CD14-positive monocyte (primary cell): Measurements from ENCODE around the gene PHAF1. TPM values are rescaled to one million over a fixed set of nuclear protein-coding genes. Genes with fewer than 3 reads are reported as not detected.

Experiments used
- DNase-seq, 3 donors: peaks; one replicate each; pipeline ENCODE4 v3.0.0-alpha.2; 2011 to 2022
- H2AFZ ChIP-seq: 2 replicates; pipeline ENCODE4 v1.6.0; 2012; ENCODE audit warnings: mild to moderate bottlenecking, low read depth, low read length, inconsistent platforms; ENCODE audit not compliant: insufficient read depth, poor library complexity, severe bottlenecking
- H3K27ac ChIP-seq, 2 donors: 1 replicate in 1 of 2; 2 replicates in 1 of 2; pipeline ENCODE4 v1.5.1; 2012 to 2013; ENCODE audit warnings: low read length in 2 of 2, control low read depth in 1 of 2, inconsistent platforms in 1 of 2, low read depth in 1 of 2, mild to moderate bottlenecking in 1 of 2
- H3K27me3 ChIP-seq, 2 donors: one replicate each; pipeline versions ENCODE4 v1.6.0 to v1.6.1; 2011 to 2013; ENCODE audit warnings: low read length in 2 of 2; ENCODE audit not compliant: control insufficient read depth in 2 of 2, insufficient read depth in 2 of 2
- H3K36me3 ChIP-seq, 2 donors: replicated peaks in 1 of 2; 1 replicate in 1 of 2; 2 replicates in 1 of 2; pipeline versions ENCODE4 v1.5.1 to v1.6.1; 2012 to 2013; ENCODE audit warnings: low read length in 2 of 2, control low read depth in 1 of 2, inconsistent platforms in 1 of 2, mild to moderate bottlenecking in 1 of 2; ENCODE audit not compliant: insufficient read depth in 2 of 2, control insufficient read depth in 1 of 2
- H3K4me1 ChIP-seq, 2 donors: 1 replicate in 1 of 2; 2 replicates in 1 of 2; pipeline versions ENCODE4 v1.5.1 to v1.6.1; 2012 to 2013; ENCODE audit warnings: low read length in 2 of 2, control low read depth in 1 of 2, inconsistent platforms in 1 of 2, mild to moderate bottlenecking in 1 of 2, moderate library complexity in 1 of 2; ENCODE audit not compliant: insufficient read depth in 2 of 2, control insufficient read depth in 1 of 2
- H3K4me2 ChIP-seq: replicated peaks from 2 replicates; pipeline ENCODE3; 2012; ENCODE audit warnings: low read length, moderate library complexity, mild to moderate bottlenecking; ENCODE audit not compliant: poor library complexity, severe bottlenecking; ENCODE audit errors: extremely low read depth
- H3K4me3 ChIP-seq, 3 experiments: fragments of 200-600 bp in 1 of 3; sonication (generic) in 1 of 3; replicated peaks in 1 of 3; 1 replicate in 2 of 3; 2 replicates in 1 of 3; pipeline ENCODE4 v1.5.1; 2011 to 2013; ENCODE audit warnings: low read length in 3 of 3, mild to moderate bottlenecking in 3 of 3, control low read depth in 2 of 3, low read depth in 2 of 3, inconsistent platforms in 1 of 3, moderate library complexity in 1 of 3
- H3K79me2 ChIP-seq: 2 replicates; pipeline ENCODE4 v1.6.0; 2012; ENCODE audit warnings: mild to moderate bottlenecking, control low read depth, inconsistent platforms, low read length, moderate library complexity; ENCODE audit not compliant: insufficient read depth
- H3K9ac ChIP-seq: 2 replicates; pipeline ENCODE4 v1.6.0; 2017; ENCODE audit warnings: low read length, mild to moderate bottlenecking; ENCODE audit not compliant: insufficient read depth, poor library complexity, severe bottlenecking
- H3K9me3 ChIP-seq, 2 donors: replicated peaks in 1 of 2; 1 replicate in 1 of 2; 2 replicates in 1 of 2; pipeline versions ENCODE4 v1.5.1 to v1.6.1; 2012 to 2013; ENCODE audit warnings: low read length in 2 of 2, control low read depth in 1 of 2; ENCODE audit not compliant: control insufficient read depth in 1 of 2, insufficient read depth in 1 of 2
- H4K20me1 ChIP-seq: 2 replicates; pipeline ENCODE4 v1.6.0; 2012; ENCODE audit warnings: mild to moderate bottlenecking, low read length, control low read depth, moderate library complexity; ENCODE audit not compliant: insufficient read depth
- H3K27ac Mint-ChIP-seq, 7 donors: one replicate each; pipeline ENCODE4 v1.8.0; 2020; ENCODE audit warnings: mild to moderate bottlenecking in 7 of 7, mixed read lengths in 7 of 7, moderate library complexity in 6 of 7, inconsistent platforms in 2 of 7
- H3K27me3 Mint-ChIP-seq, 3 donors: one replicate each; pipeline ENCODE4 v1.8.0; 2021 to 2022; ENCODE audit warnings: low read depth in 3 of 3, mild to moderate bottlenecking in 3 of 3, mixed read lengths in 3 of 3, moderate library complexity in 3 of 3, inconsistent platforms in 1 of 3
- H3K36me3 Mint-ChIP-seq, 2 donors: one replicate each; pipeline ENCODE4 v1.8.0; 2020; ENCODE audit warnings: mixed read lengths in 2 of 2, inconsistent platforms in 1 of 2, mild to moderate bottlenecking in 1 of 2
- H3K4me1 Mint-ChIP-seq: one replicate; pipeline ENCODE4 v1.8.0; 2020; ENCODE audit warnings: mild to moderate bottlenecking, mixed read lengths
- H3K4me3 Mint-ChIP-seq, 2 donors: one replicate each; pipeline ENCODE4 v1.8.0; 2020; ENCODE audit warnings: mild to moderate bottlenecking in 2 of 2, mixed read lengths in 2 of 2, moderate library complexity in 1 of 2
- H3K9me3 Mint-ChIP-seq, 7 donors: one replicate each; pipeline ENCODE4 v1.8.0; 2020 to 2022; ENCODE audit warnings: mixed read lengths in 7 of 7, mild to moderate bottlenecking in 6 of 7, moderate library complexity in 6 of 7, inconsistent platforms in 2 of 7
- WGBS: methylation state at CpG from one replicate; pipeline ENCODE4 v1.1.5; 2013; ENCODE audit warnings: missing lambda C conversion rate; ENCODE audit not compliant: insufficient coverage; 5-methylcytosine and 5-hydroxymethylcytosine counted together
- intact Hi-C, 2 donors: fragments of 100-400 bp; cut with micrococcal nuclease; formaldehyde crosslinking; loops; one replicate each; pipeline versions ENCODE4 v1.15.0 to v1.15.1; 2023
- polyA plus RNA-seq, 3 donors: library from polyadenylated mRNA; depleted of rRNA in 1 of 3; unstranded in 2 of 3; stranded (reverse) in 1 of 3; fragments of 300-500 nt in 2 of 3; fragments of >200 nt in 1 of 3; fragmentation: Illumina TruSeq in 2 of 3; gene quantifications; 1 replicate in 2 of 3; 2 replicates in 1 of 3; pipeline ENCODE4 v1.2.3, GENCODE V29; 2012 to 2021
- TF ChIP-seq, protein P1 (sequence below): fragments of 200-600 bp; IDR thresholded peaks from one replicate; pipeline ENCODE4 v1.8.0; 2022; ENCODE audit warnings: antibody characterized with exemption, mild to moderate bottlenecking

The PHAF1 gene
- polyA plus RNA-seq, 3 donors = 18.8 to 68.2 (median 26.5) TPM

- Histone ChIP-seq H3K9ac (no peak overlapping the region), H3K9me3 (peaks cover 9 to 18% of the 10 kb centered on the region in 2 donors), H4K20me1 (peaks cover 83% of the 10 kb centered on the region), H3K79me2 (no peaks in the 10 kb centered on the region), H3K4me2 (no peak overlapping the region), H2AFZ (no peak overlapping the region), H3K4me1 (peaks cover 8 to 17% of the 10 kb centered on the region in 2 donors), H3K27ac (no peak overlapping the region), H3K36me3 (peaks cover 55 to 60% of the 10 kb centered on the region in 2 donors), H3K27me3 (peaks cover 13 to 43% of the 10 kb centered on the region in 2 donors), H3K4me3 (no peak overlapping the region)
- peaks cover 5% of the 10 kb centered on the region for H3K4me1 Mint-ChIP-seq
- peak overlapping the region in 1 of 2 donors; percentile 30 for H3K4me3 Mint-ChIP-seq
- H3K9me3 Mint-ChIP-seq = peaks cover 7 to 17% (median 12%) of the 10 kb centered on the region in 7 donors
- intact Hi-C loops = no loop called here
- no peak overlapping the region for H3K27ac Mint-ChIP-seq
- TF ChIP-seq, protein P1, sequence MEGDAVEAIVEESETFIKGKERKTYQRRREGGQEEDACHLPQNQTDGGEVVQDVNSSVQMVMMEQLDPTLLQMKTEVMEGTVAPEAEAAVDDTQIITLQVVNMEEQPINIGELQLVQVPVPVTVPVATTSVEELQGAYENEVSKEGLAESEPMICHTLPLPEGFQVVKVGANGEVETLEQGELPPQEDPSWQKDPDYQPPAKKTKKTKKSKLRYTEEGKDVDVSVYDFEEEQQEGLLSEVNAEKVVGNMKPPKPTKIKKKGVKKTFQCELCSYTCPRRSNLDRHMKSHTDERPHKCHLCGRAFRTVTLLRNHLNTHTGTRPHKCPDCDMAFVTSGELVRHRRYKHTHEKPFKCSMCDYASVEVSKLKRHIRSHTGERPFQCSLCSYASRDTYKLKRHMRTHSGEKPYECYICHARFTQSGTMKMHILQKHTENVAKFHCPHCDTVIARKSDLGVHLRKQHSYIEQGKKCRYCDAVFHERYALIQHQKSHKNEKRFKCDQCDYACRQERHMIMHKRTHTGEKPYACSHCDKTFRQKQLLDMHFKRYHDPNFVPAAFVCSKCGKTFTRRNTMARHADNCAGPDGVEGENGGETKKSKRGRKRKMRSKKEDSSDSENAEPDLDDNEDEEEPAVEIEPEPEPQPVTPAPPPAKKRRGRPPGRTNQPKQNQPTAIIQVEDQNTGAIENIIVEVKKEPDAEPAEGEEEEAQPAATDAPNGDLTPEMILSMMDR = no peak
- H3K27me3 Mint-ChIP-seq = peaks cover 34 to 45% (median 39%) of the 10 kb centered on the region in 3 donors
- WGBS = 100% methylated on average over 2 of the region's 2 CpGs
- peaks cover 59 to 62% of the 10 kb centered on the region in 2 donors for H3K36me3 Mint-ChIP-seq
- DNase-seq = no peak
Observed at GRCh38 chr16:67148221-67148620, 38.5 kb downstream of the PHAF1 start.

DNA sequence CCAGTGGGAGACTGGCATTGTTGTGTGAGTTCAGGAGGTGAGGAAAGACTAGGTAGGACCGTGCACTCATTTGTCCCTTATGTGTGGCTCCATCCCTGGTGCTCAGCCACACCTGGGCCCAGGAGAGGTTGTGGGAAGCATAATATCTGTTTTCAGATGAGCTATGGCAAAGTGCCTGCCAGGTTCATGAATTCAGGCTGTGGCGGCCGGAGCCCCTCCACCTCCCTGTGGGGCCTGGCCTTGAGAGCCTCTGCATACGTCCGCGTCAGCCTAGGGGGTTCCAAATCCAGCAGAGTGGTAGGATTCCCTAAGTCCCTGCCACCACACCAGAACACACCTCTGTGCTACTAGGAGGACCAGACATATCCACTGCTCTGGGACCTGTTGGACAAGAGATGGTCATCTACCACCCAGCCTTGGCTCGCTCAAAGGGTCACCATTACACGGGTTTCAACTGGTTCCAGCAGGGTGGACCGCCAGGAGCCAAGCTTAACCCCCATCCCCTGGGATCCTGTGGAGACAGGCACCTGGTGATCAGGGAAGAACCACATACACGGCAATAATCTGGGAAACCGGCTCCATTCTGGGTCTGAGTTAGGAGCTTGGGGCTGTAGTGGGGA is 39.0 kb downstream of the PHAF1 start:
- Mint-ChIP-seq H3K4me1 (peaks cover 8% of the 10 kb centered on the region), H3K4me3 (peak overlapping the region in 1 of 2 donors; percentile 66), H3K27me3 (peaks cover 37 to 50% (median 44%) of the 10 kb centered on the region in 3 donors), H3K27ac (no peak overlapping the region), H3K36me3 (peaks cover 55 to 57% of the 10 kb centered on the region in 2 donors), H3K9me3 (peaks cover 7 to 18% (median 12%) of the 10 kb centered on the region in 7 donors)
- Histone ChIP-seq H3K9me3 (peaks cover 9 to 18% of the 10 kb centered on the region in 2 donors), H3K79me2 (no peaks in the 10 kb centered on the region), H3K36me3 (peaks cover 51 to 55% of the 10 kb centered on the region in 2 donors), H3K4me2 (no peak overlapping the region), H3K4me1 (peaks cover 8 to 17% of the 10 kb centered on the region in 2 donors), H3K4me3 (no peak overlapping the region), H3K27ac (no peak overlapping the region), H4K20me1 (peaks cover 85% of the 10 kb centered on the region), H3K9ac (no peak overlapping the region), H2AFZ (no peak overlapping the region), H3K27me3 (peaks cover 13 to 45% of the 10 kb centered on the region in 2 donors)
- intact Hi-C loops = no loop called here
- TF ChIP-seq, protein P1 = no peak
- DNase-seq = no peak
- WGBS = 100% methylated on average over 9 of the region's 11 CpGs
